Osteocyte (in vitro differentiated cells): ENCODE measurements around the gene COL4A2. TPM values are rescaled to one million over a fixed set of nuclear protein-coding genes. Genes with fewer than 3 reads are reported as not detected.

Experiments
- DNase-seq: peaks from one replicate; pipeline ENCODE4 v3.0.0; 2021; ENCODE audit warnings: mixed read lengths; ENCODE audit not compliant: unreplicated experiment; ENCODE audit errors: extremely low spot score
- H3K27ac Mint-ChIP-seq: one replicate; pipeline ENCODE4 v1.8.0; 2021; ENCODE audit warnings: mild to moderate bottlenecking, mixed read lengths; ENCODE audit not compliant: unreplicated experiment
- H3K27me3 Mint-ChIP-seq: one replicate; pipeline ENCODE4 v1.8.0; 2021; ENCODE audit warnings: mixed read lengths; ENCODE audit not compliant: unreplicated experiment
- H3K36me3 Mint-ChIP-seq: one replicate; pipeline ENCODE4 v1.8.0; 2021; ENCODE audit warnings: mixed read lengths; ENCODE audit not compliant: unreplicated experiment
- H3K4me1 Mint-ChIP-seq: one replicate; pipeline ENCODE4 v1.8.0; 2021; ENCODE audit warnings: mixed read lengths; ENCODE audit not compliant: unreplicated experiment
- H3K4me3 Mint-ChIP-seq: one replicate; pipeline ENCODE4 v1.8.0; 2021; ENCODE audit warnings: mild to moderate bottlenecking, moderate library complexity, mixed read lengths; ENCODE audit not compliant: unreplicated experiment
- H3K9me3 Mint-ChIP-seq: one replicate; pipeline ENCODE4 v1.8.0; 2021; ENCODE audit warnings: mixed read lengths; ENCODE audit not compliant: unreplicated experiment
- total RNA-seq: library from RNA; stranded (reverse); gene quantifications from 2 replicates; pipeline ENCODE4 v1.2.1, GENCODE V29; 2021
- TF ChIP-seq, protein P1 (sequence below): fragments of 200-600 bp; sonication (generic); IDR thresholded peaks from 2 replicates; pipeline ENCODE4 v1.5.0; 2021; ENCODE audit warnings: antibody characterized with exemption, mild to moderate bottlenecking, moderate library complexity

The COL4A2 gene
- total RNA-seq, 1 donor from 2014 or later, result 2,001 TPM

- peaks cover 82% of the 10 kb centered on the region for H3K4me1 Mint-ChIP-seq
- TF ChIP-seq, protein P1, sequence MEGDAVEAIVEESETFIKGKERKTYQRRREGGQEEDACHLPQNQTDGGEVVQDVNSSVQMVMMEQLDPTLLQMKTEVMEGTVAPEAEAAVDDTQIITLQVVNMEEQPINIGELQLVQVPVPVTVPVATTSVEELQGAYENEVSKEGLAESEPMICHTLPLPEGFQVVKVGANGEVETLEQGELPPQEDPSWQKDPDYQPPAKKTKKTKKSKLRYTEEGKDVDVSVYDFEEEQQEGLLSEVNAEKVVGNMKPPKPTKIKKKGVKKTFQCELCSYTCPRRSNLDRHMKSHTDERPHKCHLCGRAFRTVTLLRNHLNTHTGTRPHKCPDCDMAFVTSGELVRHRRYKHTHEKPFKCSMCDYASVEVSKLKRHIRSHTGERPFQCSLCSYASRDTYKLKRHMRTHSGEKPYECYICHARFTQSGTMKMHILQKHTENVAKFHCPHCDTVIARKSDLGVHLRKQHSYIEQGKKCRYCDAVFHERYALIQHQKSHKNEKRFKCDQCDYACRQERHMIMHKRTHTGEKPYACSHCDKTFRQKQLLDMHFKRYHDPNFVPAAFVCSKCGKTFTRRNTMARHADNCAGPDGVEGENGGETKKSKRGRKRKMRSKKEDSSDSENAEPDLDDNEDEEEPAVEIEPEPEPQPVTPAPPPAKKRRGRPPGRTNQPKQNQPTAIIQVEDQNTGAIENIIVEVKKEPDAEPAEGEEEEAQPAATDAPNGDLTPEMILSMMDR, result no peak
- H3K36me3 Mint-ChIP-seq, result peaks cover 5% of the 10 kb centered on the region
- no peak overlapping the region for H3K27ac Mint-ChIP-seq
- no peak for DNase-seq
- no peaks in the 10 kb centered on the region for H3K27me3 Mint-ChIP-seq
- H3K4me3 Mint-ChIP-seq, result no peak overlapping the region
- H3K9me3 Mint-ChIP-seq, result no peaks in the 10 kb centered on the region
These were observed 216.1 kb downstream of the COL4A2 start for GRCh38 chr13:110523180-110523579.

GRCh38 chr13:110523838-110524540, 216.9 kb downstream of the COL4A2 start:
- Mint-ChIP-seq H3K36me3 (peaks cover 5% of the 10 kb centered on the region), H3K9me3 (no peaks in the 10 kb centered on the region), H3K4me3 (no peak overlapping the region), H3K27ac (peak overlapping the region; percentile 82), H3K4me1 (peaks cover 90% of the 10 kb centered on the region), H3K27me3 (no peaks in the 10 kb centered on the region)
- TF ChIP-seq, protein P1, result no peak
- DNase-seq, result no peak

GRCh38 chr13:110524541-110525257, 217.6 kb downstream of the COL4A2 start:
- DNase-seq, result no peak
- TF ChIP-seq, protein P1, result no peak
- H3K27me3 Mint-ChIP-seq, result no peaks in the 10 kb centered on the region
- peak overlapping the region; percentile 5 for H3K4me3 Mint-ChIP-seq
- no peaks in the 10 kb centered on the region for H3K9me3 Mint-ChIP-seq
- H3K36me3 Mint-ChIP-seq, result peaks cover 5% of the 10 kb centered on the region
- H3K27ac Mint-ChIP-seq, result peak overlapping the region; percentile 82
- H3K4me1 Mint-ChIP-seq, result peaks cover 94% of the 10 kb centered on the region

DNA sequence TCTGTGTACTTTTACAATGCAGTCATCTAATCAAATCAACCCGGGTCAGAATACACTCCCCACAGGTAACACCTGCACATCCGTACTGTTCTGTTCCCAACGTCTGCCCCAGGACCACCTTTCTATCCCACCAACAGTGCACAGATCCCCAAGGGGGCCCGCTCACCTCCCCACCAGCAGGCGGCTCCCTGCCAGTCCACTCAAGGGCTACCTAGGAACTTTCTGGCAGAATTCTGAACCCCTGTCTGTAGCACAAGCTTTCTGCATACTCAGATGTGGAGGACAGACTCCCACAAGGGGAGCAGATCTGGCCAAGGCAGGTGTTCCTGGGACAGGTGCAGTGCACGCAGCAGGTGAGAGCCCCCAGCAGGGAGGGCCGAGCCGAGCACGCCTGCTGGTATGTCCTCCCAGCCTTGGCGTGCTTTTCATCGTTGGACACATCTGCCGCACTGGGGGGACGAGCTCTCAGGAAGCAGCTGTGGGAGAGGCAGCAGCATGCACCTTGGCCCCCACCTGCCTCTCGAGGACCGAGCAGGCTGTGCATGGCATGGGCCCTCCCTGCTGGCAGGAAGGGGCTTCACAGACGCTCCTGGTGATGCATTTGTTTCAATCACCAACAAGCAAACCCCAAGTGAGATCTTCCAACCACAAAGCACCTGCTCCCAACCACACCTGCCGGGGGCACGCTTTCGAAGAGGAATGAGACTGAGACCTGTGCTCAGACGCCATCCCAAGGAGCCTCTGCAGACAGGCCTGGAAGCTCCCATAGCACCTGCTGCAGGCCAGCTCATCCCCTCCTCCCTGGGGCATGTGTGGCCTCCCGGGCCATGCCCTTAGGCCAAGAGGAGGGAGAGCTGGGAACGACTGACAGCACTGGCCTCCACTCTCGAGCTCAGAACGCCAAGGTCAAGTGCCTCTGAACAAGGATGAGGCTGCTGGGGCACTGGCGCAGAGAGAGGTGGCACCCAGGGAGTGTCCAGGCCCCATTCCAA, 218.5 kb downstream of the COL4A2 start:
- H3K9me3 Mint-ChIP-seq, result no peaks in the 10 kb centered on the region
- H3K27ac Mint-ChIP-seq, result peak overlapping the region; percentile 82
- no peak overlapping the region for H3K4me3 Mint-ChIP-seq
- peaks cover 89% of the 10 kb centered on the region for H3K4me1 Mint-ChIP-seq
- no peak for DNase-seq
- TF ChIP-seq, protein P1, result no peak
- no peaks in the 10 kb centered on the region for H3K27me3 Mint-ChIP-seq
- H3K36me3 Mint-ChIP-seq, result peaks cover 5% of the 10 kb centered on the region
